ENCODE results near the gene FCMR.
"Not testable (repeated sequence)": the region's sequence is repeated elsewhere in the genome, so short reads cannot be mapped to it uniquely, and the experiment has no call there.

GRCh38 chr1:206853696-206854095 is 68.0 kb downstream of the FCMR start:
- TF ChIP-seq CTCF (IDR thresholded peaks at IDR 0.05); POLR2AphosphoS5 (IDR thresholded peaks at IDR 0.05); POLR2A (IDR thresholded peaks at IDR 0.05; ENCODE audit: low read depth): not testable (repeated sequence)
